Effector memory CD4-positive, alpha-beta T cell (primary cell): ENCODE results near the gene SSR1.
A peak's percentile ranks its signal among the peaks of the same experiment; 100 is the strongest.

Experiments
- DNase-seq, 3 donors: peaks; one replicate each; pipeline ENCODE4 v3.0.0-alpha.2; 2020
- H3K27ac ChIP-seq: 2 replicates; pipeline ENCODE4 v1.7.0; 2013; ENCODE audit warnings: mild to moderate bottlenecking, low read length, moderate library complexity; ENCODE audit not compliant: insufficient read depth, poor library complexity, severe bottlenecking
- H3K27me3 ChIP-seq: replicated peaks from 2 replicates; pipeline ENCODE4 v1.7.0; 2013; ENCODE audit warnings: mild to moderate bottlenecking, low read length; ENCODE audit not compliant: insufficient read depth, control insufficient read depth, poor library complexity, severe bottlenecking
- H3K36me3 ChIP-seq: 2 replicates; pipeline ENCODE4 v1.7.0; 2013; ENCODE audit warnings: mild to moderate bottlenecking, low read length, moderate library complexity; ENCODE audit not compliant: control insufficient read depth, insufficient read depth
- H3K4me1 ChIP-seq: 2 replicates; pipeline ENCODE4 v1.7.0; 2013; ENCODE audit warnings: low read length, mild to moderate bottlenecking; ENCODE audit not compliant: control insufficient read depth, insufficient read depth, poor library complexity, severe bottlenecking
- H3K4me3 ChIP-seq: 2 replicates; pipeline ENCODE4 v1.7.0; 2013; ENCODE audit warnings: low read length, low read depth, mild to moderate bottlenecking; ENCODE audit not compliant: insufficient read depth, poor library complexity, severe bottlenecking
- H3K9me3 ChIP-seq: 2 replicates; pipeline ENCODE4 v1.7.0; 2013; ENCODE audit warnings: mild to moderate bottlenecking, low read length, moderate library complexity; ENCODE audit not compliant: control insufficient read depth

The SSR1 gene

DNA sequence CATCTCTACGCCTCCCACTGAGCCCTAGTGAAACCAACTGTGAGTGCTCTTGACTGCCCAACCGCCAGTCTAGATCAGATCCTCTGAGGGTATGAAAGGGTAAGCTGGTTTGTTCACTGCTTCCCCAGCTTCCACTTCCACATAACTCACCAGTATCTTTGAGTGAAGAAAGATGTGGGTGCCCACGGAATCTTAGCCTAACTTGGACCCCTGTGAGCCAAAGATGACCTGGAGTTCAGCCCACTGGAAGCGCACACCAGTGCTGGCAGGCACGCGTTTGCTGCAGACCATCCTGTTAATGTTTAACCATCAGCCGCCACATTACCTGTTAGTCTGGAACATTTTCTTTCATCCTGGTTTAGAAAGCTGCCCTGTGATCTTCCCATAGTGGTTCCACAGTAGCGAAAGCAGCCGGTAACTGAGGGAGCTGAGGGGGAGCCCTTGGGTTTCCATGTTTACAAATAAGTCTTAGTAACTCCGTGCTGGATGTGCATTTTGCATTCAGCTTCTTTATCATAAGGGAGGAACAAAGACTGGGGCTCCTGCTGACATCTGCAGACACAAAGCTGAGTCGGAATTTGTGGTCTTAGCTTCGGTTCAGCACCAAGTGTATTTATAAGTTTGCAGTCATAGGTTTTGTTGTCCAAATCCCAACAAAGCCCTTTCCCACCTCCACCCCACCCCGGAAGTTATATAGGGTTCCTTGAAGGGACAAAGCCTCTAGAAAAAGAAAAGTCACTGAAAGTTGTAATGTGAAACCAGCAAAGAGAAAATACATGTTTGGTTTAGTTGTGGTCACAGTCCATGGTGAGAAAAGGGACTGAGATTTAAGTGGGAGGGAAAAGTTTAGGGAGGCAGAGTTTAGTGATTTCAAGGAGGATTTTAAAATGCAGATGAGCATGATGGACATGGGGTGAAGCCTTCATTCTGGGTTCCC, 71.0 kb downstream of the SSR1 start:
- Histone ChIP-seq H3K27me3 (no peaks in the 10 kb centered on the region), H3K4me1 (no peaks in the 10 kb centered on the region), H3K4me3 (no peak overlapping the region), H3K27ac (no peak overlapping the region), H3K9me3 (no peaks in the 10 kb centered on the region), H3K36me3 (peaks cover 34% of the 10 kb centered on the region)
- no peak for DNase-seq

DNA sequence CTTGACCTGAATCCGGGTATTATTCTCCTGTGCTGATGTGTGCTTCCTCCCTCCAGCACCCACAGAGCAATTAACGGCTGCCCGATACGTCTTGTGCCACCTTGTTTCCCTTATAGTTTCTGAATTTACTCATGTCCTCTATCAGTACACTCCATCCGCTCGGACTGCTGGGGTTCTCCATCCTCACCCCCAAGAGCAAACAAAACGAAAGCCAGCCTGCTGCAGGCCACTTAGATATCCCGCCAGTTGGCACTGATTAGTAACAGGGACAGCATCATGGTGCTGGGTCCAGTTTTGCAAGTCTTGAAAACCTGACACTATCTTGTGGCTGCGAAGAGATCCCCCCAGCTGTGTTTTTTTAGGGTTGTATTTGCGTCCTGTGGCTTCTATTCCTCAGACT, 71.8 kb downstream of the SSR1 start:
- Histone ChIP-seq H3K4me3 (no peak overlapping the region), H3K27ac (no peak overlapping the region), H3K4me1 (no peaks in the 10 kb centered on the region)

DNA sequence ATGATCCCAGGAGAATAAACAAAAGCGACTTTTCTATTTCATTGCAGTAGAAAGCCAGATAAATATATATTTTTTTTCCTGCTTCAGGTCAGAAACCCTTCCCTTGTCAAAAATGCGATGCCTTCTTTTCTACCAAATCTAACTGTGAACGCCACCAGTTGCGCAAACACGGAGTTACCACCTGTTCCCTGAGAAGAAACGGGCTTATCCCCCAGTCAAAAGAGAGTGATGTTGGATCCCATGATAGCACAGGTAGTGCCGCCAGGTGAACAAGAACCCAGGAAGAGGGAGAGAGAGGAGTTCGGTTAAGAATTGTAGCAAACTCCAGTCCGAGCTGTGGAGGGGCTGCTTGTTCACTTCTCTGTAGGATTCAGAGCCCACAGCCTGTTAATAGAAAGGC, 72.6 kb downstream of the SSR1 start:
- no peaks in the 10 kb centered on the region for H3K4me1 ChIP-seq
- H3K27ac ChIP-seq, result no peak overlapping the region
- H3K9me3 ChIP-seq, result no peaks in the 10 kb centered on the region
- no peaks in the 10 kb centered on the region for H3K27me3 ChIP-seq
- H3K4me3 ChIP-seq, result no peak overlapping the region
- peaks cover 32% of the 10 kb centered on the region for H3K36me3 ChIP-seq
- no peak for DNase-seq

More for the DNA sequence above, 71.8 kb downstream of the SSR1 start:
- Histone ChIP-seq H3K27me3 (no peaks in the 10 kb centered on the region), H3K9me3 (no peaks in the 10 kb centered on the region), H3K36me3 (peaks cover 32% of the 10 kb centered on the region)
- DNase-seq, result no peak

DNA sequence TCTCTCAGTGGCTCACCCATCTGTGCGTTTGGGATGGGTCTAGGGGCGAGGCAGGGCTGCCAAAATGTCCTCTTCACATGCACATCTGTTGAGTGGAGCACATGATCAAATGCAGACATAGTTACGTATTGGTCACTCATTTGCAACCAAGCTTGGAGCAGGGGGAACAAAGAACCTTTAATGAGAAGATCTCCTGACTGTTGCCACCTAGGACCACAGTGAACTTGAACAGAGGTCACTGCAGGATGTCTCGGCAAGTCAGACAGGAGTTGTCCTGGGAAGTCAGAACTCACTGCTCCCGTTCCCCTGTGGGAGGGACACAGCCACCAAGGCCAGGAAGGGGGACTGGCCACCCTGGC, 73.4 kb downstream of the SSR1 start:
- peaks cover 38% of the 10 kb centered on the region for H3K36me3 ChIP-seq
- H3K4me3 ChIP-seq, result no peak overlapping the region
- no peaks in the 10 kb centered on the region for H3K9me3 ChIP-seq
- no peak overlapping the region for H3K27ac ChIP-seq
- no peaks in the 10 kb centered on the region for H3K27me3 ChIP-seq
- DNase-seq, result no peak
- H3K4me1 ChIP-seq, result no peaks in the 10 kb centered on the region

DNA sequence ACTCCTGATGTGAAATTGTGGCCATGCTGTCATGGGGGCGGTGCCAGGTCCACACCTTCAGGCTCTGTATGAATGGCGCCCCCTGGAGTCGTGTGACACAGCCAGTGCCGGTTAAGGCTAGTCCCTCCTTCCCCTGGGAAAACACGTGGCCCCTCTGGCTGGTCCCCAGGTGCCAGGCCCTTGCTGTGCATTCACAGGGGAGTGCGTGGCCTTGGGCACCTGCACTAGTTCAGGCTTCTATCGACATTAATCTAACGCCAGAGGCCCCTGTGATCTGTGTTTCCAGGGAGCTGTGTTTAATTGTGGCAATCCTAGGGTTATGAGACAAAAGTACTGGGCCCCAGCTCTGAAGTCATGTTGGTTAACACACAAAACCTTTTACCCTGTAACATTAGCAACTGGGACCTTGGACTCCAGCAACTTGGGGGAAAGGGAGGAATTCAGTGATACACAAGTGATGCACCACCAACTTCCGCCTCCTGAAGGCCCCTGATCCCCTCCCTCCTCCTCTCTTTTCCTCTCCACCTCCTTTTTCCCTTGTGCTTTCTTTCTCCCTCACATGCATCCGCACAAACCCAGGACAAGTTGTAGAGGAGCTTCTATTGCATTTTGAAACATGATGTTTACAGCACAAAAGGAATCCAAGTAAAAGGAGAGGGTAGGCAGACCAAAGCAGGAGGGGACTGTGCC, 74.0 kb downstream of the SSR1 start:
- H3K4me1 ChIP-seq, result no peaks in the 10 kb centered on the region
- peak in 2 of 3 donors; percentile 22 to 39 for DNase-seq
- peaks cover 38% of the 10 kb centered on the region for H3K36me3 ChIP-seq
- no peak overlapping the region for H3K4me3 ChIP-seq
- no peaks in the 10 kb centered on the region for H3K27me3 ChIP-seq
- no peak overlapping the region for H3K27ac ChIP-seq
- H3K9me3 ChIP-seq, result no peaks in the 10 kb centered on the region

DNA sequence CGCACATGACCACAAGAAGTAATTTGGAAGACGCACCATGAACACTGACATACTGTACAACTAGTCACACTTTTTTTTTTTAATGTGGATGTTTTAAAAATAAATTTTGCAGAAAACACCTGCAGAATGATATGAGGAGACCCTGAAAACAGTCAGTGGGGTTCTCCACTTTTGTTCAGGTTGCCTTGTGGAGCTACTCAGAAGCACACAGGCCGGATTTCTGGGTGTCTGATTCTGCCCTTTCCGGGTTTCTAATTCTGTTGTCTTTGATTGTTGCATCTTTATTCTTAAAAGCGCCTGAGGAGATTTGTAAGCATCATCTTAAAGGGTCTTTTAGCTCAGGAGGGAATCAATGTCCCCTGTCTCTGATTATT, 74.5 kb downstream of the SSR1 start:
- Histone ChIP-seq H3K27ac (no peak overlapping the region), H3K9me3 (no peaks in the 10 kb centered on the region), H3K27me3 (no peaks in the 10 kb centered on the region), H3K4me1 (no peaks in the 10 kb centered on the region), H3K4me3 (no peak overlapping the region), H3K36me3 (peaks cover 38% of the 10 kb centered on the region)
- DNase-seq, result no peak

DNA sequence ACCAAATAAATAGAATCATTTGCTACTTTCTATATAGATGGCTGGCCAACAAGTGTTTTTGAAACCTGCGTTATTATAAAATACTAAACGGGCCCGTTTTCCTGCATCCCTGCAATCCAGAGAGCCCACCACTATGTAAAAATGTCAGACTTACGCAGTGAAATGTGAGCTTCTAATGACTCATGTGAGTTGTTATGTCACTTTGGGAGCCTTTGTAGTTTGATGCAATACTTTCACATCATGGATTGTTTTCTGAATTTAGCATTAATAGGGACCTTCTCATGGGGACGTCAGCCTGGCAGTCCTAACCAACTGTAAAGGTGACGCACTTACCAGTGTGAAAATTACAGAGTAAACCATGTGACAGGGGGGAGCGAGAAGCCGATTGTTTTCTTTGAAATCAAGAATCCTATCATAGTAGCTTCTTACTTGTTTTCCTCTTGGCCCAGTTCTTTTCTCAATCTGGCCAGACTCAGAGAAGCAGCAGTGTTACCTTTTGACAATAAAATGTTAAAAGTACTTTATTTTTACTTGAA, 75.3 kb downstream of the SSR1 start:
- Histone ChIP-seq H3K9me3 (no peaks in the 10 kb centered on the region), H3K27ac (no peak overlapping the region), H3K27me3 (no peaks in the 10 kb centered on the region), H3K36me3 (peaks cover 38% of the 10 kb centered on the region), H3K4me1 (no peaks in the 10 kb centered on the region), H3K4me3 (no peak overlapping the region)
- no peak for DNase-seq

DNA sequence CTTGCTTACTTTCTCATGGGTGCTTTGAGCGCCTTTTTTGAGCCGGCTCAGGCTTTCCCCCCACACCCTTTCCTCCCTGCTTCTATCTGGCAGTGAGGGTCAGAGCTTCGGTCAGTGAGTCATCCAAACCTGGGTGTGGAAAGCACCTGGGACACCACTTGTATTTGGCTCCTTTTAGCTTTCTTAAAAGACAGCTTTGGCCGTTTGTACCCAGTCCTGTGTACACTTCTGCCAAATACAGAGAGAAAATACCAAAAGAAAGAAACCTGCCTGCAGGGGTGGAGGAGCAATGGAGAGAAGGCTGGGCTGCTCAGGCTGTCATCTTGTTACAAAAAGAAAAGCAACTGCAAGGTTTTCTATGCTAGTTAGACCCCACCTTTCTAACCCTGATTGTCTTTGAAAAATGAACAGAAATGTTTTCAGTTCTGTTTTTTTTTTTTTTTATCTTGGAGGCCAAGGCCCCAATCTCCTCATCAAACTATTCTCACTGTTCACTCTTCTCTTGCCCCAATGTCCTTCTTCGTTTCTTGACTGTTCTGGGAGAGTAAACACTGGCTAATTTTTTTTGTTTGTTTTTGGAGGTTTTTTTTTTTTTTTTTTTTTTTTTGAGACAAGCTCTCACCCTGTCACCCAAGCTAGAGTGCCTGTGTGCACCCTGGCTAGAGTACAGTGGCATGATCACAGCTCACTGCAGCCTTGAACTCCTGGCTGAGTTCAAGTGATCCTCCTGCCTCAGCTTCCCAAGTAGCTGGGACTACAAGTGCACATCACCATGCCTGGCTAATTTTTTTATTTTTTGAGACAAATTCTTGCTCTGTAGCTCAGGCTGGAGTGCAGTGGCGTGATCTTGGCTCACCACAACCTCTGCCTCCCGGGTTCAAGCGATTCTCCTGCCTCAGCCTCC, 76.4 kb downstream of the SSR1 start:
- Histone ChIP-seq H3K27me3 (no peaks in the 10 kb centered on the region), H3K9me3 (no peaks in the 10 kb centered on the region), H3K27ac (no peak overlapping the region), H3K36me3 (peaks cover 44% of the 10 kb centered on the region), H3K4me1 (no peaks in the 10 kb centered on the region), H3K4me3 (no peak overlapping the region)
- DNase-seq, result no peak

DNA sequence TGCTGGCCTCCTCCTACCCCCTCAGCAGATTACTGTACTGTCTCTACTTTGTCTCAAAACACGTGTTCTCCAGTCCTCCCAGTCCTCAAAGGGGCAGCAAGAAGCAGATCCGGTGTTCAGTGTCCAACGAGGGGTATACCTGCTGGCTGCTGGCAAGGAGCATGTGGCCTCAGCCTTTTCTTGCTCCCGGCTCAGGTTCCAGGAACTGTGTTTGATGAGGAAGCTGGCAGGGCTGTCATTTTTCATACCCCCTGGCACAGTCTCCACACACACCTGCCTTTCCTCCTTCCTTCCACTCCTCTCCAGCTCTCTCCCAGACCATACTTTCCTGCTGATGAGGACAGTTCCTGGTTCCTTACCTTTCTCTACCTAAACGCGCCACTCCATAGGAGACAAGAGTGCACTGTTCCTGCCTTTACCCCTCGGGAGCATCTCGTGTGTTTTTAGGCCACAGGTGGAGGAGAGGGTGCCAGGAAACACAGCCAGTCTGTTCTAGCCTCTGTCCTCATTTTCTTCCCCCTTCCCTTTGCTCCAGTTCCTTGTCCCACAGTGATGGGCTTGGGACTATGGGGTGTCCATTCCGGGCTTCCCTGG, 77.2 kb downstream of the SSR1 start:
- H3K27me3 ChIP-seq, result no peaks in the 10 kb centered on the region
- no peaks in the 10 kb centered on the region for H3K4me1 ChIP-seq
- no peak for DNase-seq
- H3K9me3 ChIP-seq, result no peaks in the 10 kb centered on the region
- no peak overlapping the region for H3K27ac ChIP-seq
- H3K4me3 ChIP-seq, result no peak overlapping the region
- peaks cover 46% of the 10 kb centered on the region for H3K36me3 ChIP-seq
